C4-2B (cell line): ENCODE results near the gene PYM1.
A peak's percentile ranks its signal among the peaks of the same experiment; 100 is the strongest.

Experiments used
- CTCF ChIP-seq: fragments of 450-650 bp; conservative IDR thresholded peaks from 2 replicates; pipeline ENCODE4 v1.5.1; 2017; ENCODE audit warnings: mild to moderate bottlenecking
- ZFX ChIP-seq: fragments of 450-650 bp; IDR thresholded peaks from 2 replicates; pipeline ENCODE4 v1.6.1; 2017

DNA sequence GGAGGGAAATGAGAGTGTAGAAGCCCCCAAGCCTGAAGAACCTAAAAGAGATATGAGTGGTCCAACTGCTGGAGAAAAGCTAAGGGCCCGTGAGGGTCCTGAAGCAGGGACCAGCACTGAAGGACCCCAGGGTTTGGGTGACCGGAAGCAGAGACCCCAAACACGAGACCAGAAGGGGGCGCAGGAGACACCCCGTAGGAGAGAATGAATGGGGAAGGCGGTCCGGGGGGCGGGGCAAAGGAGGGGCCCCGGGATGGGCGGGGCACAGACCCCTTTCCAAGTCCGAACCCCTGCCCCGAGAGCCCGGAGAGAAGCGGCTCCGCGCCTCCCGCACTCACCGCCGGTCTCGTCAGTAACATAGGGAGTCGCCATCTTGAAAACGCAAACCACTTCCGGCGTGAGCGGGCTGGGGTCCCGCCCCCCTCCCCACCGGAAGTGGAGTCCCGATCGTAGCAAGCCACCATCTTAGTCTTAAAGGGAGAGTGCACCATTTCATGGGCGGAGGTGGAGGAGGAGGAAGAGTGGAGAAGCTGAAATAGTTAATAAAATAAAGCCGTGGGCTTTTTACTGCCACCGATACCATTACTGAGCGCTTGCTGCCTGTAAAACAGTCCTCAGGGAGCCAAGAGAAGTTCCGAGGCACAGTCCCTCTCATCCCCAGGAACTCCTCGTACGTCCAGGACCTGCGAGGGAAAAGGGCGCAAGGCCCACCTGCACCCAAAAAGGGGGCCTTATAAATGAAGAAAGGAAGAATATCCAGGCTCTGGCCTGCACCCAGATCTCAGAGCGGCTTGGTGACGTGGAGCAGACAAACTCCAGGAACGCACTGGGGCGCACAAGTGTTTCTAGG, 731 bp downstream of the PYM1 start:
- TF ChIP-seq CTCF (peak; percentile 89), ZFX (no peak)
